A549 (cell line): Measurements from ENCODE around the gene OSBPL3. TPM values are rescaled to one million over a fixed set of nuclear protein-coding genes. Genes with fewer than 3 reads are reported as not detected.

Experiments used
- ATAC-seq, 2 experiments: fragments of 200-7000 bp in 1 of 2; fragments of >200 bp in 1 of 2; cut with Nextera tagmentation in 1 of 2; cut with Tn5 transposase in 1 of 2; 3 replicates each; pipeline versions ENCODE4 v1.8.0 to v1.9.1; 2018 to 2020; ENCODE audit warnings: mild to moderate bottlenecking in 1 of 2, moderate library complexity in 1 of 2
- CTCF ChIA-PET: fragments of 300-600 bp; sonication (Branson Sonifier 250); formaldehyde crosslinking; extraction: SDS; loops from one replicate; lab custom pipeline; 2021; ENCODE audit warnings: antibody characterized with exemption, inconsistent platforms; lab: Yijun Ruan, JAX
- POLR2A ChIA-PET: fragments of 350-600 bp; formaldehyde crosslinking; extraction: SDS; loops from one replicate; lab custom pipeline; 2021; ENCODE audit warnings: antibody characterized with exemption, inconsistent platforms; lab: Yijun Ruan, JAX
- DNase-seq, 2 experiments: peaks; one replicate each; pipeline versions ENCODE4 v3.0.0 to v3.0.0-alpha.2; 2011 to 2016; ENCODE audit warnings: low read depth in 1 of 2, low spot score in 1 of 2
- FAIRE-seq: peaks from 2 replicates; lab custom pipeline; 2011; peaks lifted over from hg19 to GRCh38; lab: Jason Lieb, UNC
- H3K27ac ChIP-seq, 2 experiments: fragments of >200 bp; sonication (Bioruptor Twin); formaldehyde crosslinking; 3 replicates each; pipeline ENCODE4 v1.5.1; 2016 to 2017
- H3K4me1 ChIP-seq: fragments of >200 bp; sonication (Bioruptor Twin); formaldehyde crosslinking; 3 replicates; pipeline ENCODE4 v1.6.1; 2016
- H3K4me2 ChIP-seq: fragments of >200 bp; sonication (Bioruptor Twin); formaldehyde crosslinking; 3 replicates; pipeline ENCODE4 v1.6.1; 2016
- H3K4me3 ChIP-seq: fragments of >200 bp; sonication (Bioruptor Twin); formaldehyde crosslinking; 3 replicates; pipeline ENCODE4 v1.5.1; 2016
- H3K9me3 ChIP-seq: fragments of >200 bp; sonication (Bioruptor Twin); formaldehyde crosslinking; 3 replicates; pipeline ENCODE4 v1.6.1; 2016
- CBX2 ChIP-seq: fragments of 200-600 bp; sonication (generic); IDR thresholded peaks from 2 replicates; pipeline ENCODE4 v1.6.1; 2016; ENCODE audit warnings: low read depth, mild to moderate bottlenecking, borderline replicate concordance
- CBX8 ChIP-seq: fragments of 200-600 bp; sonication (generic); IDR thresholded peaks from 2 replicates; pipeline ENCODE4 v1.6.1; 2016
- EHF ChIP-seq: fragments of 250-450 bp; sonication (Bioruptor Pico); IDR thresholded peaks from 2 replicates; pipeline ENCODE4 v1.5.0; 2020; ENCODE audit warnings: mild to moderate bottlenecking
- EP300 ChIP-seq, 2 experiments: fragments of >200 bp; sonication (Bioruptor Twin); formaldehyde crosslinking; IDR thresholded peaks; 2 replicates in 1 of 2; 3 replicates in 1 of 2; pipeline ENCODE4 v1.6.1; 2016 to 2017
- FOSL2 ChIP-seq, 2 experiments: fragments of 450-650 bp in 1 of 2; fragments of >200 bp in 1 of 2; sonication (Bioruptor Twin) in 1 of 2; formaldehyde crosslinking; IDR thresholded peaks; 2 replicates each; pipeline versions ENCODE4 v1.5.0 to v1.6.1; 2016 to 2020; ENCODE audit warnings: mild to moderate bottlenecking in 1 of 2, moderate library complexity in 1 of 2
- HDAC2 ChIP-seq: fragments of 200-600 bp; sonication (generic); IDR thresholded peaks from 2 replicates; pipeline ENCODE4 v1.6.1; 2016
- HOXB13 ChIP-seq: fragments of 250-450 bp; sonication (Bioruptor Pico); IDR thresholded peaks from 2 replicates; pipeline ENCODE4 v1.5.0; 2020; ENCODE audit warnings: low read depth, mild to moderate bottlenecking, moderate library complexity
- HOXB5 ChIP-seq: fragments of 250-450 bp; sonication (Bioruptor Pico); IDR thresholded peaks from 2 replicates; pipeline ENCODE4 v1.5.0; 2020; ENCODE audit warnings: mild to moderate bottlenecking, moderate library complexity
- JUNB ChIP-seq: fragments of >200 bp; sonication (Bioruptor Twin); formaldehyde crosslinking; IDR thresholded peaks from 2 replicates; pipeline ENCODE4 v1.6.1; 2016
- KDM1A ChIP-seq: fragments of 200-600 bp; sonication (generic); IDR thresholded peaks from 2 replicates; pipeline ENCODE4 v1.6.1; 2016; ENCODE audit warnings: low read depth, mild to moderate bottlenecking
- KDM5A ChIP-seq: fragments of 200-600 bp; sonication (generic); IDR thresholded peaks from 2 replicates; pipeline ENCODE4 v1.6.1; 2016; ENCODE audit warnings: antibody characterized with exemption, mild to moderate bottlenecking
- MAFK ChIP-seq: fragments of 450-650 bp; IDR thresholded peaks from 2 replicates; pipeline ENCODE4 v1.6.1; 2014; ENCODE audit not compliant: partially characterized antibody
- MAZ ChIP-seq: fragments of 150-350 bp; IDR thresholded peaks from 2 replicates; pipeline ENCODE4 v1.6.1; 2014; ENCODE audit warnings: antibody characterized with exemption, low read depth, low read length, borderline replicate concordance
- MYC ChIP-seq: IDR thresholded peaks from 2 replicates; pipeline ENCODE4 v1.6.1; 2012; ENCODE audit warnings: mild to moderate bottlenecking, inconsistent platforms, low read length, improper control_type of control experiment, borderline replicate concordance
- NFE2L2 ChIP-seq: fragments of 150-350 bp; conservative IDR thresholded peaks from 2 replicates; pipeline ENCODE4 v1.6.1; 2014; ENCODE audit warnings: low read length
- POLR2A ChIP-seq: IDR thresholded peaks from 2 replicates; pipeline ENCODE4 v1.6.1; 2012; ENCODE audit warnings: mild to moderate bottlenecking, low read length
- RAD21 ChIP-seq, 2 experiments: fragments of >200 bp in 1 of 2; sonication (Bioruptor Twin) in 1 of 2; formaldehyde crosslinking in 1 of 2; IDR thresholded peaks in 1 of 2; conservative IDR thresholded peaks in 1 of 2; 2 replicates in 1 of 2; 3 replicates in 1 of 2; pipeline ENCODE4 v1.6.1; 2012 to 2018; ENCODE audit warnings: inconsistent platforms in 1 of 2
- RARB ChIP-seq: fragments of 250-450 bp; sonication (Bioruptor Pico); IDR thresholded peaks from 2 replicates; pipeline ENCODE4 v1.8.0; 2021; ENCODE audit warnings: mild to moderate bottlenecking, moderate library complexity
- RCOR1 ChIP-seq: fragments of 150-350 bp; IDR thresholded peaks from 2 replicates; pipeline ENCODE4 v1.6.1; 2014; ENCODE audit warnings: antibody characterized with exemption, low read length, low read depth
- RNF2 ChIP-seq: fragments of 200-600 bp; sonication (generic); IDR thresholded peaks from 2 replicates; pipeline ENCODE4 v1.6.1; 2016; ENCODE audit warnings: low read depth, mild to moderate bottlenecking, antibody characterized with exemption, moderate library complexity, borderline replicate concordance
- SREBF2 ChIP-seq: fragments of 450-650 bp; IDR thresholded peaks from 2 replicates; pipeline ENCODE4 v1.6.1; 2014; ENCODE audit warnings: mild to moderate bottlenecking, moderate library complexity
- ZSCAN20 ChIP-seq: fragments of 250-450 bp; sonication (Bioruptor Pico); IDR thresholded peaks from 2 replicates; pipeline ENCODE4 v1.8.0; 2022; ENCODE audit warnings: mild to moderate bottlenecking, moderate library complexity
- WGBS: methylation state at CpG from one replicate; pipeline ENCODE4 v1.1.6; 2017; ENCODE audit errors: missing lambda C conversion rate; 5-methylcytosine and 5-hydroxymethylcytosine counted together
- polyA plus RNA-seq, 4 experiments: library from polyadenylated mRNA; depleted of rRNA in 3 of 4; stranded (reverse); fragments of >200 nt; fragmentation: RNase III in 1 of 4; extraction: RNeasy Plus Mini Kit Qiagen cat#74134 plus additional on column Dnase treatment in 1 of 4; gene quantifications; 2 replicates in 3 of 4; 3 replicates in 1 of 4; pipeline ENCODE4 v1.2.3, GENCODE V29; 2011 to 2017
- TF ChIP-seq, protein P1 (sequence below): IDR thresholded peaks from 2 replicates; pipeline ENCODE4 v1.6.1; 2012
- TF ChIP-seq, protein P2 (sequence below): fragments of 150-350 bp; IDR thresholded peaks from 2 replicates; pipeline ENCODE4 v1.6.1; 2014; ENCODE audit warnings: low read depth, mild to moderate bottlenecking, low read length

The OSBPL3 gene
- polyA plus RNA-seq, 2 of the 4 experiments (the other 2 are of a cell fraction): 10.9 to 17.4 TPM

DNA sequence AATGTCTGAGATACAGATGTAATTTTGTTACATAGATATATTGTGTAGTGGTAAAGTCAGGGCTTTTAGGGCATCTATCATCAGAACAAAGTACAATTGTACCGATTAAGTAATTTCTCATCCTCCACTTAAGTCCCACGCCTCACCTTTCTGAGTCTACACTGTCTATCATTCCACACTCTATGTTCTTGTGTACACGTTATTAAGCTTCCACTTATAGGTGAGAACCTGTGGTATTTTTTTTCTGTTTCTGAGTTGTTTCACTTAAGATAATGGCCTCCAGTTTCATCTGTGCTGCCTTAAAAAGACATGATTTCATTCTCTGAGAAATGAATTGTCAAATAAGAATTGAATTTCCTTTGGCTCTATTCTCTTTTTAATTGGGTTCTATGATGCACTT lies 15.5 kb upstream of the OSBPL3 start:
- 54% methylated on average over 3 of the region's 3 CpGs for WGBS
- no peak overlapping the region for H3K27ac ChIP-seq
- no peak for FAIRE-seq
- TF ChIP-seq HDAC2 (no peak), HOXB5 (CRISPR knock-in tag) (no peak), ZSCAN20 (CRISPR knock-in tag) (no peak)
- TF ChIP-seq, all 56 proteins: peak for 0
- POLR2A ChIA-PET: no interaction called here
- Histone ChIP-seq H3K9me3 (peaks cover 1% of the 10 kb centered on the region; the same call in 1 of the 3 replicates), H3K4me2 (no peak overlapping the region), H3K4me3 (no peak overlapping the region), H3K4me1 (no peaks in the 10 kb centered on the region)
- no peak for DNase-seq
- ATAC-seq: no peak
- CTCF ChIA-PET: interaction anchor here (0.6 kb wide), 1 partner anchor 38 kb away, joined by 3 read pairs; no protein-coding TSS in a partner anchor

DNA sequence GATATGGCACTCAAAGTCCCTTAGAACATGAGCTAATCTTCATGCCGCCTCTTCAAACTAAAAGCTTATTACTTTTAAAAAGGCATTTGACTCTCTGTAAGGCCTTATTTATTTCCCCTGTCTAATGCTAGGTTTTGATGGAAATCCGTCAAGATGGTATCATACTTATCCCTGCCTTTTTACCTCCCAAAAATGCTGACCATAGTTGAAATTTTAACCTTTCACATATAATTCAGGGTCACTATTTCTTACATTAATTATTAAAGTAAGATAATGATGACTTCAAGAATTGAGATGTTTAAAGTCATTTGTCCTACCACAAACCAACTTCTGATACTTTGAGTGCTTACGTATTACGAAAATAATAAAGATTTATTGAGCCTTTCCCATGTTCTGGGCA lies 12.3 kb upstream of the OSBPL3 start:
- ChIA-PET CTCF (interaction anchor here (0.7 to 3.6 kb wide), 3 partner anchors 9 to 19 kb away, joined by 3 to 28 read pairs (median 3); partner anchors contain the start of gene OSBPL3), POLR2A (no interaction called here)
- no peaks in the 10 kb centered on the region for H3K9me3 ChIP-seq
- TF ChIP-seq CBX8: no peak
- TF ChIP-seq MAFK: peak; percentile 78
- TF ChIP-seq, protein P1, sequence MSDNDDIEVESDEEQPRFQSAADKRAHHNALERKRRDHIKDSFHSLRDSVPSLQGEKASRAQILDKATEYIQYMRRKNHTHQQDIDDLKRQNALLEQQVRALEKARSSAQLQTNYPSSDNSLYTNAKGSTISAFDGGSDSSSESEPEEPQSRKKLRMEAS: no peak
- no peak for TF ChIP-seq KDM5A
- TF ChIP-seq RNF2: no peak
- TF ChIP-seq EHF (CRISPR knock-in tag): no peak
- TF ChIP-seq MYC: no peak
- TF ChIP-seq SREBF2: no peak
- H3K27ac ChIP-seq: no peak overlapping the region
- 92% methylated on average over 4 of the region's 4 CpGs for WGBS
- no peak overlapping the region for H3K4me3 ChIP-seq
- DNase-seq (no peak), ATAC-seq (no peak), FAIRE-seq (no peak)
- H3K4me1 ChIP-seq: no peaks in the 10 kb centered on the region
- no peak overlapping the region for H3K4me2 ChIP-seq

DNA sequence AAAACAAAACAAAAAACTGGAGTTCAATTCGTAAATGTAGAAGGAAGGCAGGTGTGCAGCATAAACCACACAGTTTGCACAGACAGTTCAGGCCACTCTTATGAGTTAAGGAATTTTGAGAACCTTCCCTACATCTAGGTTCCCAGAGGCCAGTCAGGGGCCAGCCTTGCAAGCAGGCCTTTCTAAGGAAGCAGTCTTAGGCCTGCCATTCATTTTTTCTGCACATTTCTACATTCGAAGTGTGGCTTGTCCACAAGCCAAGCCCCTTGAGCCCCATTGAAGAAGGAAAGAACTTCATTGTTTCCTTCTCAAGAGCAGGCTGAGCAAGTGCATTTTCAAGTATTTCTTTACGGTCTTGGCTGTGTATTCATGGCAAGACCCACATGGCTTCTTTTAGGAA lies 11.4 kb upstream of the OSBPL3 start:
- WGBS: 80% methylated on average over 3 of the region's 3 CpGs
- Histone ChIP-seq H3K4me2 (no peak overlapping the region), H3K4me1 (no peaks in the 10 kb centered on the region), H3K9me3 (no peaks in the 10 kb centered on the region), H3K4me3 (no peak overlapping the region), H3K27ac (no peak overlapping the region)
- DNase-seq: no peak
- ChIA-PET POLR2A (no interaction called here), CTCF (interaction anchor here (3.6 kb wide), 1 partner anchor 12 kb away, joined by 28 read pairs; the partner anchor contains the start of gene OSBPL3)
- no peak for ATAC-seq
- TF ChIP-seq CBX2: no peak
- no peak for FAIRE-seq

DNA sequence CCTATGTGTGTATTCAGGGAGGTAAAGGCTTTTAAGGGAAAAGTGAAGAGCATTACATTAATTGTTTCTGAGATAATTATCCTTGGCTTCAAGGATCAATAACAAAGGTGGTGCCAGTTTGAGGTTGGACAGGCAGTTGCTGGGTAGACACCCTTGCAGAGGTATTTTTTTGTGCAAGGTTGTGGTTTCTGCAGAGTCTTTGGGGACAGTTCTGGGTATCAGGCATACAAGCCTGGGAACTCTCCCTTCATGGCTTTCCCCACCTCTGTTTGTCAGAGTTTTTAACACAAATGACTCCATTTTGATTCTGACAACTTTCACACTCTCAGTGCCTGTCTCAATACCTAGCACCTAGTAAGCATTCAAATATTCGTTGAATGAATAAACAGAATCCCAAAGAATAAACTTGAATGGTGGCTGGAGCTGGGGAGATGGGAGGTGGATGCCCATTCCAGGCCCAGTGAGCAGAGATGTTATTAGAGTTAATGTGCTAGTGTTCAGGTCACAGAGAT lies 7.4 kb upstream of the OSBPL3 start:
- DNase-seq: no peak
- FAIRE-seq: no peak
- H3K27ac ChIP-seq: no peak overlapping the region
- no peaks in the 10 kb centered on the region for H3K9me3 ChIP-seq
- ATAC-seq: no peak
- no peak overlapping the region for H3K4me2 ChIP-seq
- H3K4me3 ChIP-seq: no peak overlapping the region
- TF ChIP-seq RNF2 (no peak), FOSL2 (IDR thresholded peaks at IDR 0.05) (no peak), FOSL2 (CRISPR knock-in tag; IDR thresholded peaks at IDR 0.05) (no peak), RCOR1 (no peak), POLR2A (no peak), RARB (CRISPR knock-in tag) (no peak), JUNB (no peak), MAZ (no peak), RAD21 (conservative IDR thresholded peaks at IDR 0.05 in 1 of 2, IDR thresholded peaks at IDR 0.05 in 1 of 2) (no peak), NFE2L2 (no peak), HOXB13 (CRISPR knock-in tag) (no peak), KDM1A (no peak), EP300 (IDR thresholded peaks at IDR 0.05) (no peak), MAFK (no peak)
- TF ChIP-seq, protein P2, sequence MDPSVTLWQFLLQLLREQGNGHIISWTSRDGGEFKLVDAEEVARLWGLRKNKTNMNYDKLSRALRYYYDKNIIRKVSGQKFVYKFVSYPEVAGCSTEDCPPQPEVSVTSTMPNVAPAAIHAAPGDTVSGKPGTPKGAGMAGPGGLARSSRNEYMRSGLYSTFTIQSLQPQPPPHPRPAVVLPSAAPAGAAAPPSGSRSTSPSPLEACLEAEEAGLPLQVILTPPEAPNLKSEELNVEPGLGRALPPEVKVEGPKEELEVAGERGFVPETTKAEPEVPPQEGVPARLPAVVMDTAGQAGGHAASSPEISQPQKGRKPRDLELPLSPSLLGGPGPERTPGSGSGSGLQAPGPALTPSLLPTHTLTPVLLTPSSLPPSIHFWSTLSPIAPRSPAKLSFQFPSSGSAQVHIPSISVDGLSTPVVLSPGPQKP: no peak
- CTCF ChIA-PET: interaction anchor here (2.1 kb wide), 1 partner anchor 106 kb away, joined by 6 read pairs; no protein-coding TSS in a partner anchor
- H3K4me1 ChIP-seq: no peaks in the 10 kb centered on the region
- WGBS: 10% methylated on average over 1 of the region's 1 CpG
- POLR2A ChIA-PET: no interaction called here
